HUES48 (cell line): Measurements from ENCODE around the gene ZNRF3.

ENCODE experiments used
- H3K27ac ChIP-seq: one replicate; pipeline ENCODE4 v1.7.0; 2013; ENCODE audit warnings: low read depth, low read length, inconsistent platforms
- H3K27me3 ChIP-seq: 2 replicates; pipeline ENCODE4 v1.6.1; 2013; ENCODE audit warnings: mild to moderate bottlenecking, low read length; ENCODE audit not compliant: control insufficient read depth, insufficient read depth
- H3K36me3 ChIP-seq: 2 replicates; pipeline ENCODE4 v1.6.1; 2013; ENCODE audit warnings: low read length; ENCODE audit not compliant: control insufficient read depth, insufficient read depth
- H3K4me1 ChIP-seq: 2 replicates; pipeline ENCODE4 v1.6.1; 2013; ENCODE audit warnings: mild to moderate bottlenecking, low read length; ENCODE audit not compliant: control insufficient read depth, insufficient read depth
- H3K4me3 ChIP-seq: 2 replicates; pipeline ENCODE4 v1.5.1; 2013; ENCODE audit warnings: mild to moderate bottlenecking, low read depth, low read length
- H3K9ac ChIP-seq: 2 replicates; pipeline ENCODE4 v1.6.1; 2013; ENCODE audit warnings: mild to moderate bottlenecking, low read depth, low read length, moderate library complexity
- H3K9me3 ChIP-seq: 2 replicates; pipeline ENCODE4 v1.6.1; 2013; ENCODE audit warnings: low read length; ENCODE audit not compliant: control insufficient read depth, insufficient read depth

ZNRF3 gene

DNA sequence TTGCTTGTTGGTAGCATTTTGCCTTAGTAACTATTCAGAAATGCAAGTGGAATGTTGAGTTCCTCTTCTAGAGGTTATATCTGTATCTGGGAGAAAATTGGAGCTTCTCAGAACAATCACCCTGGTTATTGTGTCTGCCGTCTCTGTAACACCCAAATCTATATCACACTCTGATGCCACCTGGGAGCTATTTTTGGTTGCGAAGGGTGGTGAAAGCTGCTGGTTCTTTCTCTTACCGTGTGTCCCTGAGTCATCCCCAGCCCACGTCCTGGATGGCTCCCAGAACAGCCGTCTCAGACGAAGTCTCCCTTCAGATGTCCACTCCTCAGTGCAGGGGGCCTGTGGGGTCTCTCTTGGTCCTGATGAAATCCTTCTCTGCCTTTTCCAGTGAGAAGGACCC lies 94.8 kb downstream of the ZNRF3 start:
- no peaks in the 10 kb centered on the region for H3K9me3 ChIP-seq
- H3K27me3 ChIP-seq, result no peaks in the 10 kb centered on the region
- H3K4me1 ChIP-seq, result peaks cover 42% of the 10 kb centered on the region
- H3K9ac ChIP-seq, result no peak overlapping the region
- H3K36me3 ChIP-seq, result no peaks in the 10 kb centered on the region
- no peak overlapping the region for H3K4me3 ChIP-seq
- no peak overlapping the region for H3K27ac ChIP-seq

DNA sequence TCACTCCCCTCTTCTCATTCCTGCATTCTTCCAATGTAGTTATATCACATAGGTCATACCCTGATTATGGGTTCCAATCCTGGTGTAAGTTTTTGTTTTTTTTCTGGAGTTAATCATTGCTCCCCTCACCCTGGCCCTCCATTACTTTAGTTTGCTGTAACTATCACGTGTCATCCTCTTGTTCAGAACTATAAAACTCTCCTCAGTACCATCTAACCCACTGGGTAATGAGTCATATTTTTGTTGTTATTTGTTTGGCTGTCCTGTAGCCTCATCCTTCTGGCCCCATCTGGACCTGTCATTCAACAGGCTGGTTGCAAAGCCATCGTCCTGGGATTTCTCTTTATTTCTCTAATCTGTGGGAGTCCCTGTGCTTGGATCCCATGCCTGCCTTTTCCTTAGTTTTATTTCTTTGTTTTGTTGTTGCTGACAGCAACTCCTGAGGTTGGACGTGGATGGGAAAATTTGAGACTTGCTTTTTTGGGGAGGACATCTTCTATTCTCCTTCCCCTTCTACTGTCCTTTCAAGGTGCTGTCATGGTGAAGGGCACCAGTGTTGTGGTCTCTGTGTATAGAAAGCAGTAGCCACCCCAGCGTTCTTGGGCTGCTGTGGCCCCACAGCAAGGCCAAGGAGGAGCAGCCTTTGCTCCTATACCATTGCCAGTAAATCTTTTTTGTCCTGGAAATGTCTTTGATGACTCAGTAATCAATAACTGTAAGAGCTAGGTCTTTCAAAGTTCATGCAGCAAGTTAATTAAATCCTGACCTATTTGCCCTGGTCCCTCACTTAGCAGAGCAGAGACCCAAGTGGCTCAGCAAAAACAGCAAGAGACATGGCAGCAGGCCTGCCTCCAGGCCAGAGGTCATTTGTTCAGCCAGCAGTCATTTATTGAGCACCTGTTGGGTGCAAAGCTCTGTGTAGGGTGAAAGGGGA lies 95.8 kb downstream of the ZNRF3 start:
- H3K4me3 ChIP-seq, result no peak overlapping the region
- H3K27me3 ChIP-seq, result no peaks in the 10 kb centered on the region
- no peaks in the 10 kb centered on the region for H3K9me3 ChIP-seq
- peaks cover 51% of the 10 kb centered on the region for H3K4me1 ChIP-seq
- no peak overlapping the region for H3K9ac ChIP-seq
- no peak overlapping the region for H3K27ac ChIP-seq
- H3K36me3 ChIP-seq, result no peaks in the 10 kb centered on the region

DNA sequence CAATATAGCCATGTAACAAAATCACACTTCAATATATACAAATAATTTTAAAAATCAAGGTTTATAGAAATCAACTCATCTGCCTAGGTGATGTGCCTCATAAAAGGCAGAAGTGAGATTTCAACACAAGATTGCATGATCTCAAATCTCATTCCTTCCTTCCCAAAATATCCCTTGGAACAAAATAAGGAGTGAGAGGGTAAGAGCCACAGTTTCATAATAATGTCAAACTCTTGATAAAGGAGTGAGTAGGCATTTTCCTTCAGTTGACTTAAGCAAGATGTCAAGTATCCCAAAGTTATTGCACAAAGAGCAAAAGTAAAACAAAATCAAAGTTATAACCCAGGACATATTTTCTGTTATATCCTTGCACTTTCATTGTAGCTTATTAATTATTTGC lies 97.0 kb downstream of the ZNRF3 start:
- H3K4me1 ChIP-seq, result peaks cover 52% of the 10 kb centered on the region
- H3K36me3 ChIP-seq, result no peaks in the 10 kb centered on the region
- H3K4me3 ChIP-seq, result no peak overlapping the region
- H3K9ac ChIP-seq, result no peak overlapping the region
- H3K27ac ChIP-seq, result no peak overlapping the region
- H3K27me3 ChIP-seq, result no peaks in the 10 kb centered on the region
- no peaks in the 10 kb centered on the region for H3K9me3 ChIP-seq

DNA sequence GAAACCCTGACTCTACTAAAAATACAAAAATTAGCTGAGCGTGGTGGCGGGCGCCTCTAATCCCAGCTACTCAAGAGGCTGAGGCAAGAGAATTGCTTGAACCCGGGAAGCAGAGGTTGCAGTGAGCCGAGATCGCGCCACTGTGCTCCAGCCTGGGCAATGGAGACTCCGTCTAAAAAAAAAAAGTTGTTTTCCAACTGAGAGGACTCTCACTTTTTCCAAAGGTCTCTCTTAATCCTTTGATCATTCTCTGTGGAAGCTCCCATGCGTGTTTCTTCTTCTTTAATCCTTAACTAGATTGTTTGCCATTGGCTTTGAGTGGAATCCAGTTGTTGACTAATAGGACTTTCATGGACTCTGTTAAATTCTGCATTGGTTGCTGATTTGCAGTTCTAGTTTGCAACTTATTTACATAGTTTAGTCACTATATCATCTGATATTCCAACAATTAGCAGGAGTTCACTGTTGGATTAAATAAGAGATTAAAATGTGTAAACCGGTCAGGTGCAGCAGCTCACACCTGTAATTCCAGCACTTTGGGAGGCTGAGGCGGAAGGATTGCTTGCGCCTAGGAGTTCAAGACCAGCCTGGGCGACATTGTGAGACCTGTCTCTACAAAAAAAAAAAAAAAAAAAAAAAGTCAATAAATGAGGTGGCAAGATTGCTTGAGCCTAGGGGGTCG lies 98.6 kb downstream of the ZNRF3 start:
- no peak overlapping the region for H3K4me3 ChIP-seq
- H3K9me3 ChIP-seq, result no peaks in the 10 kb centered on the region
- no peak overlapping the region for H3K27ac ChIP-seq
- peaks cover under 1% of the 10 kb centered on the region; the same call in 1 of the 2 replicates for H3K36me3 ChIP-seq
- no peak overlapping the region for H3K9ac ChIP-seq
- H3K27me3 ChIP-seq, result no peaks in the 10 kb centered on the region
- H3K4me1 ChIP-seq, result peaks cover 49% of the 10 kb centered on the region

DNA sequence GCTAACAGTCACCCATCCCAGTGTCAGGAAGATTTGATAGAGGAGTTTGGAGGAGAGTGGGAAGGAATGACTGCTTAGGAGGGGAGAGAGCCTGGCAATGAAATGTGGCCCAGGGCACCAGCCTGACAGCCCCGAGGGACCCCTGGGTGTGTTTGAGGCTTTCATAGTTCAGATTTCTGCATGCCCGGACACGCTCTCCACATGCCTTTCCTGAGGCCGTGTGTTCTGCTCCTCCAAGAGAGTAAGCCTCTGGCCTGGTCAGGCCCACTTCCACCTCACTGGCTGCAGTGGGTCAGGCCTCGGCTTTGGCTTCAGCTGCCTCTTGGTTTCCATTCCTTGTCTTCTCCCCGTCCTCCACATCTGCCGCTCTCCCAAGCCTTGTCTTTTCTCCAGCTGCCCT lies 99.8 kb downstream of the ZNRF3 start:
- Histone ChIP-seq H3K4me3 (no peak overlapping the region), H3K9ac (no peak overlapping the region), H3K27ac (peak overlapping the region; percentile 34), H3K36me3 (peaks cover 11% of the 10 kb centered on the region), H3K27me3 (no peaks in the 10 kb centered on the region), H3K4me1 (peaks cover 44% of the 10 kb centered on the region), H3K9me3 (no peaks in the 10 kb centered on the region)

DNA sequence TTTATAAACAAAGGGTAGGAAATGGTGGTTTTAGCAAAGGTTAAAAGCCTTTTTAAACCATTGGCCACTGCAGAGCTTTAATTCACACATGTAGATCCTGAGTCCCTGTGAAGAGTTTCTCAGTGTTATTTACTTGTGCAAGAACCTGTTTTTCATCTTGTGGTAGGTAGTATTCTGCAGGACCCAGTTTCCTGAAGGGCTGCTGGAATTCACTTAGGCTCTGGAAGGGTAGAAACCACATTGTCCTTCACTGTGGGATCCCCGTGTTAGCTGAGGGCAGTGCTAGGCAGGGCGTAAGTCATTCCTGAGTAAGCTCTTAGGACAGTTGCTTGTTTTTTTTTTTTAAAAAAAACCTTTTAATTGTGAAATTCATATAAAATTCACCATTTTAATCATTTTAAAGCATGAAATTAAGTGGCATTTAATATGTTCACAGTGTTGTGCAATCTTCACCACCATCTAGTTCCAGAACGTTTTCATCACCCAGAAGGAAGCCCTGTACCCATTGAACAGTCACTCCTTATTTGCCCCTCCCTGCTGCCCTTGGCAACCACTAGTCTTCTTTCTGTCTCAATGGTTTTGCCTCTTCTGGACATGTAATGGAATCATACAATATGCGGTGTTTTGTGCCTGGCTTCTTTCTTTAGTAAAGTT lies 100.5 kb downstream of the ZNRF3 start:
- peak overlapping the region; percentile 34 for H3K27ac ChIP-seq
- H3K9me3 ChIP-seq, result no peaks in the 10 kb centered on the region
- H3K4me3 ChIP-seq, result no peak overlapping the region
- H3K27me3 ChIP-seq, result no peaks in the 10 kb centered on the region
- peaks cover 49% of the 10 kb centered on the region for H3K4me1 ChIP-seq
- H3K9ac ChIP-seq, result no peak overlapping the region
- H3K36me3 ChIP-seq, result peaks cover 11% of the 10 kb centered on the region

DNA sequence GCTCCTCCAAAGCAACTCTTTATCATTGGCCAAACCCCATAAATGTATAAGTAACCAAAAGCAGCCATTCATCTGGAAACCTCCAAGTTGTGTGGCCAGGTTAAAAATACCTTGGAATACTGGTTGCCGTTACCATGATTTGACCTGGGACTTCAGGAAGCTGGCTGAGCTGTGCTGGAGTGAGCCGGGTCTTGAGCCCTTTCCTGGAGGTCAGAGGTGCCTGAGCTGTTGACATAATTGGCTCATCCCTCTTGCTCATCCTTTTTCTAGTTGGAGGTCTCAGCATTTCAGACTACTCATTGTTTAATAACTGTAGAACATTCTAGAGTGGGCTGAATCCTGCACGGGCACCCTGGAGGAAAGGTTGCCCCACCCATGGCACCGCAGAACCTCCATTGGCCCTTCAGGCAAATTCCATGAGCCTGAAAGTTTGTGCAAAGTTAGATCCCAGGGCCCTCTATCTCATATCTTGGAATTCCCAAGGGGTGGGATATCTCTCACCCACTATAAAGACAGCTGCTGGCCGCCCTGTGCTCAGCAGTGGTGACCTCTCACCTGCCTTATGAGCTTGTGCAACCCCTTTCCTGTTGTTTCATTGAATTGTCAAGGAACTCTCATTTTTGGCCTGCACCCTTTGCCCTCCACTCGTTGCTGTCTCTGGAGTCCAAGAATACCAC lies 101.2 kb downstream of the ZNRF3 start:
- no peak overlapping the region for H3K4me3 ChIP-seq
- no peak overlapping the region for H3K9ac ChIP-seq
- H3K9me3 ChIP-seq, result no peaks in the 10 kb centered on the region
- peaks cover 11% of the 10 kb centered on the region for H3K36me3 ChIP-seq
- no peaks in the 10 kb centered on the region for H3K27me3 ChIP-seq
- H3K27ac ChIP-seq, result no peak overlapping the region
- peaks cover 48% of the 10 kb centered on the region for H3K4me1 ChIP-seq

DNA sequence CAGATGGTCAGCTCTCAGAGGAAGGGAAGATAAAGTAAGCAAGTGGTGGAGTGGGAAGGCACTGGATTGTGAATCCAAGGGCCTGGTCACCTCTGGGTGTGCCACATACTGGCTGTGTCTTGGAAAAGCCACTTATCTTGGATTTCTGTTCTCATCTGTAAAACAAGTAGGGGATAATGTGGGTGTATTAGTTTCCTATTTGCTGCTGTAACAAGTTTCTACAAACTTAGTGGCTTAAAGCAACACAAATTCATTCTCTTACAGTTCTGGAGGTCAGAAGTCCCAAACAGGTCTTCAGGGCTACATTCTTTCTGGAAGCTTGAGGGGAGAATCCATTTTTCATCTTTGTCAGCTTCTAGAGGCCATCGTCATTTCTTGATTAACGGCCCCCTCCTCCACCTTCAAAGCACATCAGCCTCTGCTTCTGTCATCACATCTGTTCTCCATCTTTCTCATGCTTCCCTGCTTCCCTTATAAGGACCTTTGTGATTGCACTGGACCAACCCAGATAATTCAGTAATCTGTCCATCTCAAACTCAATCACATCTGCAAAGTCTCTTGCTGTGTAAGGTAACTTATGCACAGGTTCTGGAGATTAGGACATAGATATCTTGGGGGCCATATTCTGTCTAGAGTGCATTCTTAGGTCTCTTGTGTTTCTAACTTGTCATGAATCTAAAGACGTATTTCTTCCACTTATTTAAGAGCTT lies 102.4 kb downstream of the ZNRF3 start:
- peaks cover 54% of the 10 kb centered on the region for H3K4me1 ChIP-seq
- H3K9ac ChIP-seq, result no peak overlapping the region
- no peaks in the 10 kb centered on the region for H3K9me3 ChIP-seq
- no peak overlapping the region for H3K4me3 ChIP-seq
- no peaks in the 10 kb centered on the region for H3K27me3 ChIP-seq
- H3K27ac ChIP-seq, result no peak overlapping the region
- peaks cover 11% of the 10 kb centered on the region for H3K36me3 ChIP-seq

DNA sequence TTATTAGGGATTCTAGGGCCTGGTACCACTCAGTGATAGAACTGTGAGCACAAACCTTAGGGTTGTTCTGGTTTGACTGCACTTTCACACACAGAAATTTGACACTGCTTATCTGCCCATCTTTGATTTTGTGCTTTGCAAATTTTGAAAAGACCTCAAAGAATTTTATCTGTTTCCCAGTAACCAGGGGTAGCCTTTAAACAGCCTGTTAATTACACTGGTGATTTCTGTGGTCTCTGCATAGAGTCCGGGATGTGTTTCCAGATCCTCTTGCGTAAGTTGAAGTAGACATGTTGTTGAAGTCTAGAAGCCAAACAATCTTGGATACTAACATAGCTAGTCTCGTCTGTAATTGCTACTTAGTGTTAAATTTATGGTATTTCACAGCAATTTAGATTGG lies 103.0 kb downstream of the ZNRF3 start:
- Histone ChIP-seq H3K9me3 (no peaks in the 10 kb centered on the region), H3K4me1 (peaks cover 54% of the 10 kb centered on the region), H3K27ac (no peak overlapping the region), H3K4me3 (no peak overlapping the region), H3K27me3 (no peaks in the 10 kb centered on the region), H3K36me3 (peaks cover 13% of the 10 kb centered on the region), H3K9ac (no peak overlapping the region)

DNA sequence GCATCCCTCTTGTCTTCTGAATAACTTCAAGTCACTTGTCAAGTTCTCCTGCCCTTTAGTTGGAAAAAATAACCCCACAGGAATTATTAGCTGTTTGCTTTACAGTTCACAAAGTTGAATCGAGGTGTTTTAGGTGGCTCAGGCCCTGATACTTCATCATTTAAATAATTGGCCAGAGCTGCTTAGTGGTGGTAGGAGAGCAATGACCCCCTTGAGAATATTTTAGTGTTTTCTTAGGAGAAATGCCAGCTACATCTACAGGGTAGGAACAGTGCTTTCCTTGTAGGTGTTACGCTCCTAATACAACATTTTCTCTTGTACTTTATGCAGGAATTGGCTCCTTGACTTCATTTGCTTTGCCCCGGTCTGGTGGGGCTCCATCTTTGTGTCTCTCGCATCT lies 105.1 kb downstream of the ZNRF3 start:
- Histone ChIP-seq H3K27me3 (no peaks in the 10 kb centered on the region), H3K9me3 (no peaks in the 10 kb centered on the region), H3K27ac (peak overlapping the region; percentile 95), H3K36me3 (peaks cover 32% of the 10 kb centered on the region), H3K4me1 (peaks cover 39% of the 10 kb centered on the region), H3K4me3 (no peak overlapping the region), H3K9ac (peak overlapping the region; percentile 29; the same call in 1 of the 2 replicates)
